ENCODE data around the gene SHISA2.
"Not testable (repeated sequence)": the region's sequence is repeated elsewhere in the genome, so short reads cannot be mapped to it uniquely, and the experiment has no call there.

SHISA2 gene

DNA sequence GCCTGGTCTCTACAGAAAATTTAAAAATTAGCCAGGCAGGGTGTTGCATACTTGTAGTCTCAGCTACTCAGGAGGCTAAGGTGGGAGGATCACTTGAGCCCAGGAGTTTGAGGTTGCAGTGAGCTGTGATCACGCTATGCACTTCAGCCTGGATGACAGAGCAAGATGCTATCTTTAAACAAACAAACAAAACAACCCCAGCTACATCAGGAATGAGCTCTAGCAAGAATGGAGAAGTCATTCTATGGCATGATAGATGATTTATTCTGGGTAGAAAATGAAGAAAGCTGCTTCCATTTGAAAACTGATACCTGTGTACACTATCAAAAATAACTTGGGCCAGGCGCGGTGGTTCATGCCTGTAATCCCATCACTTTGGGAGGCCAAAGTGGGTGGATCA lies 15.8 kb upstream of the SHISA2 start:
- TF ChIP-seq, protein P1, sequence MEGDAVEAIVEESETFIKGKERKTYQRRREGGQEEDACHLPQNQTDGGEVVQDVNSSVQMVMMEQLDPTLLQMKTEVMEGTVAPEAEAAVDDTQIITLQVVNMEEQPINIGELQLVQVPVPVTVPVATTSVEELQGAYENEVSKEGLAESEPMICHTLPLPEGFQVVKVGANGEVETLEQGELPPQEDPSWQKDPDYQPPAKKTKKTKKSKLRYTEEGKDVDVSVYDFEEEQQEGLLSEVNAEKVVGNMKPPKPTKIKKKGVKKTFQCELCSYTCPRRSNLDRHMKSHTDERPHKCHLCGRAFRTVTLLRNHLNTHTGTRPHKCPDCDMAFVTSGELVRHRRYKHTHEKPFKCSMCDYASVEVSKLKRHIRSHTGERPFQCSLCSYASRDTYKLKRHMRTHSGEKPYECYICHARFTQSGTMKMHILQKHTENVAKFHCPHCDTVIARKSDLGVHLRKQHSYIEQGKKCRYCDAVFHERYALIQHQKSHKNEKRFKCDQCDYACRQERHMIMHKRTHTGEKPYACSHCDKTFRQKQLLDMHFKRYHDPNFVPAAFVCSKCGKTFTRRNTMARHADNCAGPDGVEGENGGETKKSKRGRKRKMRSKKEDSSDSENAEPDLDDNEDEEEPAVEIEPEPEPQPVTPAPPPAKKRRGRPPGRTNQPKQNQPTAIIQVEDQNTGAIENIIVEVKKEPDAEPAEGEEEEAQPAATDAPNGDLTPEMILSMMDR (conservative IDR thresholded peaks at IDR 0.05), result no peak
- no peak overlapping the region for H3K27ac ChIP-seq

- not testable (repeated sequence) for H3K27ac ChIP-seq
Measured at GRCh38 chr13:26066492-26066891, 14.7 kb upstream of the SHISA2 start.

- H3K27ac ChIP-seq, result no peak overlapping the region
- TF ChIP-seq, protein P1 (conservative IDR thresholded peaks at IDR 0.05), result peak; percentile 92
Measured at GRCh38 chr13:26062853-26063444, 11.1 kb upstream of the SHISA2 start.

- TF ChIP-seq, protein P1 (conservative IDR thresholded peaks at IDR 0.05), result no peak
- no peak overlapping the region for H3K27ac ChIP-seq
Measured at GRCh38 chr13:26061947-26062346, 10.1 kb upstream of the SHISA2 start.

- H3K27ac ChIP-seq, result no peak overlapping the region
- TF ChIP-seq, protein P1 (conservative IDR thresholded peaks at IDR 0.05), result no peak
Measured at GRCh38 chr13:26061256-26061655, 9.4 kb upstream of the SHISA2 start.

DNA sequence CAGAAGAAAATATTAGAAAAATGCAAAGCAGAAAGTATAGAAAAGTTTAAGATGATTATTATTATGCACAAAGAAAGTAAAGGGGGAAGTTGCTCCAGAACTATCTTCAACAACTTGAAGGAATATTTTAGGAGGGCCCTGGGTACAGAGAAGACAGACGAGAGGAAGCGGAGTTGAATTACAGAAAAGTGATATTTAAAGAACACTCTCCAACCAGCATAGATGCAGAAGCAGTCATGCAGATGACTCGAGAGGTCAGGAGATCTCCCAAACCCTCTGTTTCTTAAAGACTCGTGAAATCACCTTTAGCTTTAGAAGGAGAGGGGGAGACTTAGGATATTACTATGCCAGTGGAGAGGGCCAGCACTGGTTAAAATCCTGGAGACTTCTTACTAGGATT lies 8.5 kb upstream of the SHISA2 start:
- no peak overlapping the region for H3K27ac ChIP-seq
- TF ChIP-seq, protein P1 (conservative IDR thresholded peaks at IDR 0.05), result no peak

- H3K27ac ChIP-seq, result no peak overlapping the region
- TF ChIP-seq, protein P1 (conservative IDR thresholded peaks at IDR 0.05), result no peak
Measured at GRCh38 chr13:26058704-26059103, 6.9 kb upstream of the SHISA2 start.

- H3K27ac ChIP-seq, result no peak overlapping the region
- TF ChIP-seq, protein P1 (conservative IDR thresholded peaks at IDR 0.05), result no peak
Measured at GRCh38 chr13:26054896-26055295, 3.1 kb upstream of the SHISA2 start.
